Large intestine (tissue), 3 donors: Measurements from ENCODE around the gene SERTAD1. TPM values are rescaled to one million over a fixed set of nuclear protein-coding genes. Genes with fewer than 3 reads are reported as not detected.

ENCODE experiments used
- DNase-seq, 2 donors: peaks; one replicate each; pipeline versions ENCODE4 v3.0.0 to v3.0.0-alpha.2; 2013
- H3K27ac ChIP-seq: one replicate; pipeline ENCODE4 v1.5.1; 2013; ENCODE audit warnings: low read length
- H3K27me3 ChIP-seq: 2 replicates; pipeline ENCODE4 v1.6.1; 2013; ENCODE audit warnings: low read length; ENCODE audit not compliant: control insufficient read depth, insufficient read depth
- H3K36me3 ChIP-seq: 2 replicates; pipeline ENCODE4 v1.6.1; 2013; ENCODE audit warnings: low read length; ENCODE audit not compliant: control insufficient read depth, insufficient read depth
- H3K4me1 ChIP-seq: one replicate; pipeline ENCODE4 v1.6.1; 2013; ENCODE audit warnings: low read length; ENCODE audit not compliant: control insufficient read depth, insufficient read depth
- H3K4me3 ChIP-seq: one replicate; pipeline ENCODE4 v1.5.1; 2013; ENCODE audit warnings: low read length
- H3K9me3 ChIP-seq: one replicate; pipeline ENCODE4 v1.6.1; 2013; ENCODE audit warnings: mild to moderate bottlenecking, low read depth, low read length, moderate library complexity; ENCODE audit not compliant: control insufficient read depth
- WGBS: methylation state at CpG from one replicate; pipeline ENCODE4 v1.1.5; 2013; ENCODE audit warnings: low lambda C conversion rate; ENCODE audit not compliant: insufficient coverage; 5-methylcytosine and 5-hydroxymethylcytosine counted together
- polyA plus RNA-seq: library from polyadenylated mRNA; unstranded; fragments of 120-200 nt; gene quantifications from one replicate; pipeline ENCODE4 v1.2.1, GENCODE V29; 2013

Gene SERTAD1
- polyA plus RNA-seq, 1 donor, result 9.0 TPM

DNA sequence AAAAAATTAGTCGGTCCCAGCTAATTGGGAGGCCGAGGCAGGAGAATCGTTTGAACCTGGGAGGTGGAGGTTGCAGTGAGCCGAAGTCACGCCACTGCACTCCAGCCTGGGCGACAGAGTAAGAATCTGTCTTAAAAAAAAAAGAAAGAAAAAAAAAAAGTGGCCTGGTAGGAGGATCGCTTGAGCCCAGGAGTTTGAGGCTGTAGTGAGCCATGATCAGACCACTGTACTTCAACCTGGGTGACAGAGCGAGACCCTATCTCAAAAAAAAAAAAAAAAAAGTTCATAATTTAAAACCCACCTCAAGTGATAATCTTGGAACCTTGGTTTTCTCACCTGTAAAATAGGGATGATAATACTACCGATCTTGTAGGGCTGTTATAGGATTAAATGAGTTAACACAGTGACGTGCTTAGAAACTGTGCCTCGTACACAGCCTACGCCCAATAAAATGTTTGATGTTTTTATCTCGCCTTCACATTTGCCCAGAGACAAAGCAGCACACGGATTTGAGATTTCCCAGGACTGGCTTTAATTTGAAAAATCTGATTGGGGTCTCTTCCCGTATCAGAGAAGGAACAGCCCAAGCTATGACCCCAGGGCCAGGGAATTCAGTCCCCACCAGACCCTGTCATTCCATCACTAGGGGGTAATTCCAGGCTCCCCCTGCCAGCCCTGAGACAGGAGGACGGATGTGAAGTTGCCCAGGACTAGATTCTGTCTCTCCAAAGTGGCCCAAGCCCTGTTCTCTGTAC is 3.6 kb downstream of the SERTAD1 start:
- Histone ChIP-seq H3K4me1 (peaks cover 20% of the 10 kb centered on the region), H3K4me3 (no peak overlapping the region), H3K9me3 (no peaks in the 10 kb centered on the region), H3K36me3 (peaks cover 11% of the 10 kb centered on the region), H3K27ac (peak overlapping the region; percentile 100), H3K27me3 (no peaks in the 10 kb centered on the region)
- 87% methylated on average over 3 of the region's 16 CpGs for WGBS
- DNase-seq, result no peak

DNA sequence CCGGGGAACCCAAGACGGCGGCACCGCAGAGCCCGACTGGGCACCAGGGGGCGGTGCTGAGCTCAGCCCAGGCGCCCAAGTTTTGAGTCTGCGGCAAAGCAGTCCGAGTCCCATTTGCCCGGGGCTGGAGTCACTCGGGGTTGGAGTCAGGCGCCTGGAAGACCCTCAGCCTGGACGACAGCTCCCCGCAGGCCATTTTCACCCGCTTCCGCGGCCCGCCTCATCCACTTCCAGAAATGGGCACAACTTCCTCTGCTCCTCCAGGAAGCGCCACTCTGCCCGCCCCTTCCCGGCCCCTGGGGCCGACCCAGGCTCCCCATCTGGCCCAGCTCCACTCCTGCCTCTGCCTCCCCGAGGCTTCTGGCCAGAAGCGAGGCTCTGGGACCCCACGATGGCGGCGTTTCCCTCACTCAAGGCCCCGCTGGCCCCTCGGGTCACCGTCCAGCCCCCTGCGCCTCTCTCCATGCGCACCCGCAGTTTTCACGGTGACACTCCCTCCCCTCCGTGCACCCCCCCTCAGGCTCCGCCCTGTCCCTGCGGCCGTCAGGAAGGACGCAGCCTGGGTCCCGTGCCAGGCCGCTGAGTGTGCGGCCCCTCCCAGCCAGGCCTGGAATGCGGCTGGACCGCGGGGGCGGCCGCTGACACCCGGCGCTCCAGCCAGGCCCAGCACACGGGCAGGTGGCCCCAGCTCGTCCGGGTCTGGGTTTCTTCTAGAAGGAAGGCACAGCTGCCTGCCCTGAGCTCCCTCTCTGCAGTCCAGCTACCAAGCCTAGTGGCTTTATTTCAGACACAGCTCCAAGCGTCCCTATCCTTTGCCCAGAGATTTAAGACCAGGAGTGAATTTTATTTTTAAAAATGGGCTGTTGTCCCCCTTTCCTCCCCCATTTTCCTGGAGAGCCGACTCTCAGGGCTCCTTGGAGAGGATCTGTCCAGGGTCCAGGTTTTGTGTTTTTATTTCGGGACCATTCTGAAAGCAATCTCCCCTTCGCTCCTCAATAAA is 4.7 kb downstream of the SERTAD1 start:
- WGBS, result 17% methylated on average over 1 of the region's 56 CpGs
- peaks cover 26% of the 10 kb centered on the region for H3K4me1 ChIP-seq

DNA sequence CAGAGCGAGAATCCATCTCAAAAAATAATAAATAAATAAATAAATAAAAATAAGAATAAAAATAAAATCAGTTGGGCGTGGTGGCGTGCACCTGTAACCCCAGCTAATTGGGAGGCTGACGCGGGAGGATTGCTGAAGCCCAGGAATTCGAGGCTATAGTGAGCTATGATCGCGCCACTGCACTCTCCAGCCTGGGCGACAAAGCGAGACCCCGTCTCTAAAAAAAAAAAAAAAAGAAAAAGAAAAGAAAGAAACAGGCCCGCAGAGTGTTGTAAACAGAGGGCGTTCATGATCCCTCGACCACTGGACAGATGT is 5.4 kb downstream of the SERTAD1 start:
- peak overlapping the region; percentile 79 for H3K4me3 ChIP-seq
- peaks cover 11% of the 10 kb centered on the region for H3K36me3 ChIP-seq
- DNase-seq, result no peak
- no peaks in the 10 kb centered on the region for H3K9me3 ChIP-seq
- H3K27me3 ChIP-seq, result no peaks in the 10 kb centered on the region
- H3K27ac ChIP-seq, result peak overlapping the region; percentile 100
- WGBS, result no CpG with 5 or more reads among the region's 14 CpGs
- peaks cover 29% of the 10 kb centered on the region for H3K4me1 ChIP-seq

More for the DNA sequence above, 4.7 kb downstream of the SERTAD1 start:
- H3K36me3 ChIP-seq, result peaks cover 11% of the 10 kb centered on the region
- peak overlapping the region; percentile 100 for H3K27ac ChIP-seq
- no peaks in the 10 kb centered on the region for H3K27me3 ChIP-seq
- H3K4me3 ChIP-seq, result peak overlapping the region; percentile 79
- peak; percentile 95 to 98 for DNase-seq
- no peaks in the 10 kb centered on the region for H3K9me3 ChIP-seq

DNA sequence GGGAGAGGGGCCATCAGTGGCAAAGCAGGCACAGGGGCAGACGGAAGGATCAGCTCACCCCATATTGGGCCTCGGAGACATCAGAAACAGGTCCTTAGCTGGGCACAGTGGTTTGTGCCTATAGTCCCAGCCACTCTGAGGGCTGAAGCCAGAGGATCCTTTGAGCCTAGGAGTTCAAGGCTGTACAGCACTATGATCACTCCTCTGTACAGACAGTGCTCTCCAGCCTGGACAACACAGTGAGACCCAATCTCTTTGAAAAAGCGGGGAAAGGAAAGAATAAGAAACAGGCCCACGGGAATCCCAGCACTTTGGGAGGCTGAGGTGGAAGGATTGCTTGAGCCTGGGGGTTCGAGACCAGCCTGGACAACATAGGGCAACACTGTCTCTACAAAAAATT is 6.0 kb downstream of the SERTAD1 start:
- peaks cover 27% of the 10 kb centered on the region for H3K4me1 ChIP-seq
- H3K36me3 ChIP-seq, result peaks cover 11% of the 10 kb centered on the region
- no peaks in the 10 kb centered on the region for H3K9me3 ChIP-seq
- WGBS, result no CpG with 5 or more reads among the region's 5 CpGs
- no peak for DNase-seq
- H3K27ac ChIP-seq, result no peak overlapping the region
- no peak overlapping the region for H3K4me3 ChIP-seq
- H3K27me3 ChIP-seq, result no peaks in the 10 kb centered on the region

DNA sequence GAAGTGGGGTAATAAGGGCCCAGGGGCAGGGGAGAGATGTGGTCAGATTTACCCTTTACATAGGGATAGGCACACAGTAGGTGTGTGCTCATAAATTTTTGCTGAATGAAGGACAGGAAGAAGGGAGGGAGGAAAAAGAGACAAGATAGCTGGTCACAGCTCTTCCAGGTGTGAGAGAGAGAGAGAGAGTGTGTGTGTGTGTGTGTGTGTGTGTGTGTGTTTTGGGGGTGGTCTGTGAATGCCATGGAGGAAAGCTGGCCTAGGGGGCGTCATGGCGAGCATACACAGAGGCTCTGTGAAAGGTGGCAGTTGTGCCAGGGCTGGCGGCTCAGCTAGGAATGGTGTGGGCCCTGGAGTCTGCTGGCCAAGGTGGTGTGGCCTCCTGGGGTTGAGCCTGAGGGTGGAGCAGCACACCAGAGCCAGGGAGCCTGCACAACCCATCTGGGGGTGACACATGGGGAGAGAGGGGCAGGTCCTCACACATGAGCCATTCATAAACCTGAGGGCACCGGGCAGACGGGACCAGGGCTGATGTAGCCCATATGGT is 6.7 kb downstream of the SERTAD1 start:
- peaks cover 11% of the 10 kb centered on the region for H3K36me3 ChIP-seq
- peaks cover 24% of the 10 kb centered on the region for H3K4me1 ChIP-seq
- no peaks in the 10 kb centered on the region for H3K27me3 ChIP-seq
- no peak overlapping the region for H3K4me3 ChIP-seq
- no peaks in the 10 kb centered on the region for H3K9me3 ChIP-seq
- DNase-seq, result no peak
- no CpG with 5 or more reads among the region's 5 CpGs for WGBS
- H3K27ac ChIP-seq, result no peak overlapping the region

DNA sequence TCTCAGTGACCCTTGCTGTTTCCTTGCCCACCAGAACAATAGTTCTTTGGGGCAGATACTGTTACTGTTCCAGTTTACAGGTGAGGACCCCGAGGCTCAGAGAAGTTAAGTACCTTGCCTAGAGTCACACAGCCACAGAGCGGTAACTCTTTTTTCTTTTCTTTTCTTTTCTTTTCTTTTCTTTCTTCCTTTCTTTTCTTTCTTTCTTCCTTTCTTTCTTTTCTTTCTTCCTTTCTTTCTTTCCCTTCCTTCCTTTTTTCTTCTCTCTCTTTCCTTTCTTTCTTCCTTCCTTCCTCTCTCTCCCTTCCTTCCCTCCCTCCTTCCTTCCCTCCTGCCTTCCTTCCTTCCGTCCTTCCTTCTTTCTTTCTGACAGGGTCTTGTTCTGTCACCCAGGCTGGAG is 7.8 kb downstream of the SERTAD1 start:
- WGBS, result 96% methylated on average over 2 of the region's 3 CpGs

DNA sequence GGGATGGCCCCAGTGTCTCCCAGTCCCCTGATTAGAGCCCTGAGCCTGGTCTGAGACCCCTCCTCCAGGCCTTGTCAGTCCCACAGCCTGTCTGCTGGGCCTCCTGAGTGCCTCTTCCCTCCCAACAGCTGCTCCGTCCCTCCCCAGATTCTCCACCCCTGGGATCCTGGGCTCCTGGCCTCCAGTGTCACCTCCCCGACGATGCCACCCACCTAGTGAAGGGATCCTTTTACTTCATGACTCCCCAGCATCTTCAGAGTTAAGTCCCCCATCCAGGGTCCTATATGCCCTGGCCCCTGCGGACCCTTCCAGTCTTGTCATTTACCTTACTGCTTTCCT is 8.2 kb downstream of the SERTAD1 start:
- H3K9me3 ChIP-seq, result no peaks in the 10 kb centered on the region
- H3K4me3 ChIP-seq, result no peak overlapping the region
- peaks cover 4% of the 10 kb centered on the region for H3K36me3 ChIP-seq
- no peaks in the 10 kb centered on the region for H3K27me3 ChIP-seq
- no CpG with 5 or more reads among the region's 4 CpGs for WGBS
- peak overlapping the region; percentile 71 for H3K27ac ChIP-seq
- peaks cover 24% of the 10 kb centered on the region for H3K4me1 ChIP-seq
- DNase-seq, result no peak

More for the DNA sequence above, 7.8 kb downstream of the SERTAD1 start:
- no peaks in the 10 kb centered on the region for H3K27me3 ChIP-seq
- no peaks in the 10 kb centered on the region for H3K9me3 ChIP-seq
- DNase-seq, result no peak
- H3K4me3 ChIP-seq, result no peak overlapping the region
- peaks cover 24% of the 10 kb centered on the region for H3K4me1 ChIP-seq
- peak overlapping the region; percentile 71 for H3K27ac ChIP-seq
- peaks cover 8% of the 10 kb centered on the region for H3K36me3 ChIP-seq

DNA sequence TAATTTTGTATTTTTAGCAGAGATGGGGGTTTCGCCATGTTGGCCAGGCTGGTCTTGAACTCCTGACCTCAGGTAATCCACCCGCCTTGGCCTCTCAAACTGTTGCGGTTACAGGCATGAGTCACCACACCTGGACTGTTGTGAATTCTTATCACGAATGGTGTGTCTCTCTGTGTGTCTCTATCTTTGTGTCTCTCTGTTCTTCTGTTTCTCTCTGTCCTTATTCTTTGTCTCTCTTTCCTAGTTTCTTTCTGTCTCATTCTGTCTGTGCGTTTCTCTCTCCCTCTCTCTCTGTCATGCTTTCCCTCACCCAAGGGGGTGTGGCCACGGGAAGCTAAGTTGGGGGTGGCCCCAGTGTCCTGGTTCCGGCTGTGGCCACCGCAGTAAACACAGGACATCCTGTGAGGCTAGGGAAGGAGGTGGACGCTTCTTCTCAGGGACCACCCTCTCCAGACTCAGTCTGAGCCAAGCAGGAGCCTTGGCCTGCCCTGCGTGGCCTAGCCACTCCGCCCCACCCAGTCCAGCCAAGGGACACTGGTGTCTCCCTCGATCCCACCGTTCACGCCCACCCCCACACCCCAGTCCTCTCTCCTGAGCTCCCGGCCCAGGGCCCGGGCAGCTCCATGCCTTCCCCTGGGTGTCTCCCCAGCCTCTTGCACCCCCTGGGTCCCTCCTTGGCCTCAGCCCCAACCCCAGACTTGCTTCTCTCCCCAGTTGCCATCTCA is 8.7 kb downstream of the SERTAD1 start:
- H3K4me3 ChIP-seq, result no peak overlapping the region
- DNase-seq, result peak; percentile 42 to 61
- no peaks in the 10 kb centered on the region for H3K36me3 ChIP-seq
- no peaks in the 10 kb centered on the region for H3K9me3 ChIP-seq
- H3K27me3 ChIP-seq, result no peaks in the 10 kb centered on the region
- peak overlapping the region; percentile 71 for H3K27ac ChIP-seq
- WGBS, result 24% methylated on average over 2 of the region's 16 CpGs
- peaks cover 26% of the 10 kb centered on the region for H3K4me1 ChIP-seq

DNA sequence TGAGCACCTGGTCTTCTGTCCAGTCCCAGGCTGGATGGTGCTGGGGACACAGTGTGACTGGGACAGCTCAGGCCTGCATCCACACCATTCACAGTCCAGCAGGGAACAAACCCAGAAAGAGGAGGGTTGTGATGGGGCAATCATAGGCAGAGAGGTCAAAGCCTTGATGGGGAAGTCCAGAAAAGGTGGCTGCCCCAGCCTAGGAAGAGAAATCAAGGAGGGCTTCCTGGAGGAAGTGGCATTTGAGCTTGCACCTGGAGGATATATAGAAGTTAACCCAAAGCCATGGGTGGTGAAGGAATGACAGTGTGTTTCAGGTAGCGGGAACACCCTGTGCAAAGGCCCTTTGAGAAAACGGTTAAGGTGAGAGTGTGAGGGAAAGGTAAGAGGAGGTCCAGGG is 10.0 kb downstream of the SERTAD1 start:
- Histone ChIP-seq H3K4me1 (peaks cover 29% of the 10 kb centered on the region), H3K4me3 (no peak overlapping the region), H3K9me3 (no peaks in the 10 kb centered on the region), H3K36me3 (no peaks in the 10 kb centered on the region), H3K27ac (no peak overlapping the region), H3K27me3 (no peaks in the 10 kb centered on the region)
- DNase-seq, result no peak
- WGBS, result 67% methylated on average over 1 of the region's 2 CpGs
